EH (cell line): ENCODE data around the gene OR11H1.
"Not testable (repeated sequence)": the region's sequence is repeated elsewhere in the genome, so short reads cannot be mapped to it uniquely, and the experiment has no call there.

Experiments used
- DNase-seq: peaks from one replicate; pipeline ENCODE4 v3.0.0-alpha.2; 2015; ENCODE audit warnings: low read depth

Gene OR11H1

GRCh38 chr22:15527892-15528291, at the start of gene OR11H1:
OR11H1 (plus strand) TSS chr22:15528192; CDS start chr22:15528192, 0 bp downstream.
- not testable (repeated sequence) for DNase-seq

- not testable (repeated sequence) for DNase-seq
These were observed 18.0 kb upstream of the OR11H1 start for GRCh38 chr22:15509967-15510366.

GRCh38 chr22:15515896-15516295, 12.1 kb upstream of the OR11H1 start:
- not testable (repeated sequence) for DNase-seq

- DNase-seq, result not testable (repeated sequence)
These were observed 25.8 kb downstream of the OR11H1 start for GRCh38 chr22:15553767-15554166.

- not testable (repeated sequence) for DNase-seq
These were observed 35.5 kb downstream of the OR11H1 start for GRCh38 chr22:15563461-15563860.

- not testable (repeated sequence) for DNase-seq
These were observed 37.1 kb downstream of the OR11H1 start for GRCh38 chr22:15565063-15565462.
